Activated CD4-positive, alpha-beta T cell treated with anti-CD3 and anti-CD28 coated beads, Interleukin-2, amount 50 U/mL, for 16 hours (primary cell): ENCODE data around the gene PRM1.
A peak's percentile ranks its signal among the peaks of the same experiment; 100 is the strongest.

Source experiments
- DNase-seq: peaks from one replicate; pipeline ENCODE4 v3.0.0-alpha.2; 2020

PRM1 gene

GRCh38 chr16:11251525-11252481 lies 29.3 kb downstream of the PRM1 start:
- peak; percentile 91 for DNase-seq

GRCh38 chr16:11250786-11251524 lies 30.2 kb downstream of the PRM1 start:
- DNase-seq, result peak; percentile 17

- peak; percentile 24 for DNase-seq
Measured at GRCh38 chr16:11250091-11250785, 30.9 kb downstream of the PRM1 start.

- DNase-seq, result no peak
Measured at GRCh38 chr16:11249233-11250061, 31.7 kb downstream of the PRM1 start.

GRCh38 chr16:11248133-11248532 lies 33.0 kb downstream of the PRM1 start:
- DNase-seq, result no peak

- DNase-seq, result peak; percentile 77
Measured at GRCh38 chr16:11245988-11246387, 35.1 kb downstream of the PRM1 start.

- no peak for DNase-seq
Measured at GRCh38 chr16:11245222-11245737, 35.9 kb downstream of the PRM1 start.

- no peak for DNase-seq
Measured at GRCh38 chr16:11242658-11243057, 38.5 kb downstream of the PRM1 start.

- no peak for DNase-seq
Measured at GRCh38 chr16:11241480-11242204, 39.5 kb downstream of the PRM1 start.

- peak; percentile 47 for DNase-seq
Measured at GRCh38 chr16:11240636-11241473, 40.3 kb downstream of the PRM1 start.

- DNase-seq, result no peak
Measured at GRCh38 chr16:11239644-11240632, 41.2 kb downstream of the PRM1 start.

GRCh38 chr16:11238272-11239202 lies 42.6 kb downstream of the PRM1 start:
- DNase-seq, result no peak

GRCh38 chr16:11236461-11237254 lies 44.5 kb downstream of the PRM1 start:
- no peak for DNase-seq

GRCh38 chr16:11235703-11235991 lies 45.5 kb downstream of the PRM1 start:
- DNase-seq, result no peak

GRCh38 chr16:11234884-11235702 lies 46.0 kb downstream of the PRM1 start:
- no peak for DNase-seq

GRCh38 chr16:11233727-11234376 lies 47.3 kb downstream of the PRM1 start:
- DNase-seq, result peak; percentile 88
